CD4-positive, alpha-beta T cell treated with Interleukin-21 for 1 hour (primary cell): Measurements from ENCODE around the gene SLC38A5.

Source experiments
- DNase-seq: peaks from one replicate; pipeline ENCODE4 v3.0.0-alpha.2; 2020

Gene SLC38A5

GRCh38 chrX:48490661-48491060, 20.6 kb upstream of the SLC38A5 start:
- DNase-seq = no peak

DNA sequence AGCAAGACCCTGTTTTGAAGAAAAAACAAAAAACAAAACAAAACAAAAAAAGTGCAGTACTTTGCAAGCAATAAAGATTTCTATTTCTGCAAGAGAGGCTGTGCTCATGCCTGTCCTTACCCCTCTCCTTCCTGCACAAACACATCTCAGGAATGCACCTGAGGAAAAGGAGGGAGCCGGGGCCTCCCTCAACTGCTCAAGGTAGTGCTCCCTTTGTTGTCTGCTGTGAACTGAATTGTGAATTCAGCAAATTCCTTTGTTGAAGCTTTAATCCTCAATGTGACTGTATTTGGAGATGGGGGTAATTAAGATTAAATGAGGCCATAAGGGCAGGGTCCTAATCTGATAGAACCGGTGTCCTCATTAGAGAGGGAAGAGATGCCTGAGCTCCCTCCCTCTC, 19.8 kb upstream of the SLC38A5 start:
- no peak for DNase-seq

DNA sequence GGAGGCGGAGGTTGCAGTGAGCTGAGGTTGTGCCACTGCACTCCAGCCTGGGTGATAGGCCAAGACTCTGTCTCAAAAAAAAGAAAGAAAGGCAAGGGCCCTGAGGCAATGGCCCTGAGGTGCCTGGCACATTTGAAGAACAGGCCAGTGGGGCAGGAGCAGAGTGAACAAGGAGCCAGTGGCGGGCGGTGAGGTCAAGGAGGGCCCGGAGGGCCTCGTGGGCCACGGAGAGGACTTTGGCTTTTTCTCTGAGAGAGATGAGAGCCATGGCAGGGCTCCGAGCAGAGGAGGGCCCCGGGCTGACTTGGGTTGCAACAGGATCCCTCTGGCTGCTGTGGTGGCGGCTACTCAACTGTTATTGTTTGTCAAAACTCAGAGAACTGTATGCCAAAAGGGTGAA, 19.2 kb upstream of the SLC38A5 start:
- DNase-seq = no peak

- no peak for DNase-seq
These were observed 18.0 kb upstream of the SLC38A5 start for GRCh38 chrX:48488034-48488433.

- DNase-seq = no peak
These were observed 17.3 kb upstream of the SLC38A5 start for GRCh38 chrX:48487362-48487798.

DNA sequence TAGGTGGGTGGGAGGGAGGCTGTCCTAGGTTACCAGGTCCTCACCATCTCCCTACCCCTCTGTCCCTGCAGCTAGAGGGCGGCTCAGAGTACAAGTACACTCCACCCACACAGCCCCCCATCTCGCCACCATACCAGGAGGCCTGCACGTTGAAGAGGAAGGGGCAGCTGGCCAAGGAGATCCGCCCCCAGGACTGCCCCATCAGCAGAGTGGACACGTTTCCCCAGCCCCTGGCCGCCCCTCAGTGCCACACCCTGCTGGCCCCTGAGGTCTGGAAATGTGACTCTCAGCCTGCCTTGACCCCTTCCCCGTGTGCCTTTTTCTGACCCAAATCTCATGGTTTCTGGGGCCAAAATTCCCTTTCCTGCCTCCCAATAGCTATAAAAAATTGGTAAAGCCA, 12.5 kb upstream of the SLC38A5 start:
- no peak for DNase-seq

- no peak for DNase-seq
These were observed 10.5 kb upstream of the SLC38A5 start for GRCh38 chrX:48480583-48480982.

DNA sequence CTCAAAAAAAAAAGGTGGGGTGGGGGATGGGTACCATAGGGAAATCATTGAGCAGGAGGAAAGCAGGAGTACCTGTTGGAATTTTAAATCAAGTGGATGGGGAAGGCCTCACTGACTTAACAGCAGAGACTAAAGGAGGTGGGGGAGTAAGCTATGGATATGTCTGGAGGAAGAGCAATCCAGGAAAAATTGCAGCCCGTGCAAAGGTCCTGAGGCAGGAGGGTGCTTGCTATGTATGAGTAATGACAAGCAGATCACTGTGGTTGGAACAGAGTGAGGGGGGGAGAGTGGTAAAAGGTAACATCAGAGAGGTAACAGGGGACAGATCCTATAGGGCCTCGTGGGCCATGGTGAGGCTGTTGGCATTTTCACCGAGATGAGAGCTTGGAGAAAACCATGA, 10.1 kb upstream of the SLC38A5 start:
- DNase-seq = no peak

- no peak for DNase-seq
These were observed 8.7 kb upstream of the SLC38A5 start for GRCh38 chrX:48478806-48479205.

- no peak for DNase-seq
These were observed 8.1 kb upstream of the SLC38A5 start for GRCh38 chrX:48477960-48478755.

DNA sequence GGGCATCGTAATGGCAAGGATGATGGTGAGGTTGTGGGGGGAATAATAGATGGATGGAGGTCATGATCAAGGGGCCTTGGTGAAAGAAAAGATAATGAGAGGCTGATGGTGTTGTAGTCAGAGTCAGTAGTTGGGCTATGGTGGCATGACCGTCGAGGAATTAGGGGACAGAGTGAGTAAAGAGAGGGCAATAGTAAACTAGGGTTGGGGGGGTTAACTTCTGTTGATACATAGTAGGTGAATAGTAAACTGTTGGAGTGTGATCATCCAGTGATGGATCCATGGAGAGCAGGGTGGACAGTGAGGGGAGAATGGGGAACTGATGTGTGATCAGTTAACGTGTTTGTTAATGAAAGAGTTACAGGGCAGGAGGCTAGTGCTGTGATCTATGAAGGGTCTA, 6.9 kb upstream of the SLC38A5 start:
- no peak for DNase-seq

GRCh38 chrX:48475774-48476577, 5.9 kb upstream of the SLC38A5 start, which contains the start of gene FTSJ1:
TSS of gene FTSJ1 (plus strand) at chrX:48476199. CDS start at chrX:48478048, 1,849 bp downstream.
- peak; percentile 95 for DNase-seq

DNA sequence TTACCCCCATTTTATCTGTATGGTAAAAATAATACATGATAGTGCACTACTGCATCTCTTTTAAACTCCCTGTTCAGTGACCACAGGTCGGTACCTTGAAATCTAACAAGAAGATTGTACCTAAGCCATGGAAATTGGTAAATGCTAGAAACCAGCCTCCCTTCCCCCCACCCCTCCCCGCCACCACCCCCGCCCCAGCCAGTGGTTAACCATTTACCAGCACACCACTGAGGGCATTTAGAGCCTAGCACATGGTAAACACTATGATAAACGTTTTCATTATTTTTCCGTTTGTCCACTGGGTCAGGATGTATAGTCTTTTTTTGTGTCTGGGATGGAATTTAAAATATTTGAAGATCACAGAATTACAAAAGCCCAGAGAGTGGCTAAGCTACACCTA, 5.2 kb upstream of the SLC38A5 start:
- DNase-seq = no peak

DNA sequence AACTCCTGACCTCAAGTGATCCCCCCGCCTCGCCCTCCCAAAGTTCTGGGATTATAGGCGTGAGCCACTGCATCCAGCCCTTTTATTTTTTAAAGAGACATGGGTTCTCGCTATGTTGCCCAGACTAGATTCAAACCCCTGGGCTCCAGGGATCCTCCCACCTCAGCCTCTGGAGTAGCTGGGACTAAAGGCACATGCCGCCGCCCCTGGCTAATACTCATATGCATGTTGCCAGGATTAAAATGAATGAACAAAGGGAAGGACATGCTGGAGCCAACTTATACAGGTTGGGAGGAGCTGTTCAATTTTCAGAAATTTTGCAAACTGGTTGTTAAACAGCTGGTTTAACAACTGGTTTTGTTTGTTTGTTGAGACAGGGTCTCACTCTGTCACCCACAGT, 4.5 kb upstream of the SLC38A5 start:
- DNase-seq = no peak

DNA sequence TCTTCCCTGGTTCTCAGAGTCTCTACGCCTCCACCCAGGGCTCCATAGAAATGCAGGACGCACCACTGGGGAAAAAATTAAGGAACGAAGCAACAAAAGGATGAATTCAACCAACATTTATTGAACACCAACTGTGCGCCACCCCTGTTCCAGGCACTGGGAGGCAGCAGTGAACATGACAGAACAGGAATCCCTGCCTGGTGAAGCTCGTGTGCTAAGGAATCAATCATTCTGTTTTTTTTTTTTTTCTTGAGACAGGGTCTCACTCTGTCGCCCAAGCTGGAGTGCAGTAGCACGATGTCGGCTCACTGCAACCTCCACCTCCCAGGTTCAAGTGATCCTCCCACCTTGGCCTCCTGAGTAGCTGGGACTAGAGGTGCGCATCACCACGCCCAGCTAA, 4.1 kb upstream of the SLC38A5 start:
- no peak for DNase-seq

- DNase-seq = no peak
These were observed 3.6 kb upstream of the SLC38A5 start for GRCh38 chrX:48473704-48473990.

DNA sequence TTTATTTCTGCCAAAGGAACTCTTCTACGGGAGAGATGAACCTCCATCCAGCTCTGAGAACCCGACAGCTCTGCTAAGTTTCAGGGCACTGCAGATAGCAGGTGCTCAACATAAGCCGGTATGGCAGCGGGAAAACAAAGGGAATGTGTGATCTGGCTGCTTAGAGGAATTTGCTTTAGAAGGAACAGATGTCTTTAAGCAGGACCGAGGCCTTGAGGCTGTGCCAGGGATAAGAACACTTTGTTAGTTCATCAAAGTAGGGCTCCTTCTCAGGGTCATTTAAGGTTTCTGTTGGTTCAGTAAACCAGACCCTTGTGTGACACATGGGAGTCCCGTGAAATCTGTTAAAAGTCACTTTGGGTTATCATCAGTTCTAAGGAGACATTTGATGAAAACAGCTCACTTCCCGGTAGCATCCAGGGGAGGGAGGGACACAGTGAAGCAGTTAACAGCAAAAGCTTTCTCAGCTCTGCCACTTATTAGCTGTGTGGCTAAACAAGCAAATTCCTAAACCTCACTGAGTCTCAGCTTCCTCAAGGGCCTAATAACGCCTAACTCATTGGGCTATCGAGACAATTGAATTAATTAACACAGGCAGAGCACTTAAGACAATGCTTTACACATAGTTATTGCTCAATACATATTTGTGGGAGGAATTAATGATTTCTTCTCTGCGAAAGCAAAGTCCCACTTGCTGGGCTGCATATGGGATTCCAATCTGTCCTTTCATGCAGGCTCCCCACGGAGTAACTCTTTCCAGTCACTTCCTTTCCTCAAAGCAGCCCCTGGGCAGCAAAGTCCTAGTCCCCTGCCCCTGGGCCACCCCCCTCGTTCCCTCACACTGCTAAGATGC, 3.0 kb upstream of the SLC38A5 start:
- no peak for DNase-seq

GRCh38 chrX:48472225-48472624, 2.2 kb upstream of the SLC38A5 start:
- no peak for DNase-seq

DNA sequence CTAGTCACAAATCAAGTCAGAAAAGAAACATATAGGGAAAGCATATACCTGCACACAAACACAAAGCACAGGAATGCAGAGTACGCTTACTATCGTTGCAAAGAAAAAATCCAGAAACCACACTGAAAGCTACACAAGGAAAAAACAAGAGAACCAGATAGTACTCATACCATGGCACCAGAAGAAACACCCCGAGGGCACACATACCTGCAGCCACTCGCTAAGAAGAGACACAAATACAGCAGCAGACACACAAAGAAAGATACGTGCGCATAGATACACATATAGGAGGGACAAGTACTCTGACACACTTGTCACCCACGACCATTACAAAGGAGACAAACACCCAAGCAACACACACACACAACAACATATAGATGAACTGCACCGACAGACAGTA, 1.4 kb upstream of the SLC38A5 start:
- DNase-seq = no peak

DNA sequence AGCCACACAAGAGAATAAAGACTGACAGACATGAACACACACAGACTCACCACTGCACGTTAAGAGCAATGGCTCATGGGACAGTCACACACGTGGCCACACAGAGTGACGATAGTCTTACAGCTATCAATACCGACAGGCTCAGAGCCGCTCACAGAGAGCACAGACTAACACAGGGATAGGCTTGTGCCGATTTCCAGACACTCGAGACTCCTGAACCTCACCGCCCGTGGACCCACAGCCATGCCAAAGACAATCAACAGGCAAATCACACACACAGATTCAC, 716 bp upstream of the SLC38A5 start:
- DNase-seq = no peak

- peak; percentile 61 for DNase-seq
These were observed 1.1 kb downstream of the SLC38A5 start for GRCh38 chrX:48468693-48469691.

GRCh38 chrX:48468247-48468671, 1.8 kb downstream of the SLC38A5 start:
- peak; percentile 27 for DNase-seq
